K562 (cell line): Measurements from ENCODE around the gene LRRK1. TPM values are rescaled to one million over a fixed set of nuclear protein-coding genes. Genes with fewer than 3 reads are reported as not detected.

ENCODE experiments used
- ATAC-seq: fragments of 200-7000 bp; cut with Tn5 transposase; 3 replicates; pipeline ENCODE4 v1.9.1; 2020; ENCODE audit warnings: moderate library complexity
- BruUV-seq: library from RNA; stranded (reverse); fragments of 400-500 nt; replicated peaks from 2 replicates; lab custom pipeline; 2021; lab: Mats Ljungman, UMichigan
- CTCF ChIA-PET: fragments of 300-600 bp; formaldehyde crosslinking; extraction: SDS; loops from one replicate; lab custom pipeline; 2021; ENCODE audit warnings: low intra/inter-chr PET ratio; lab: Yijun Ruan, JAX
- POLR2A ChIA-PET: fragments of 300-600, 350-650 bp; sonication (Branson Sonifier 250); formaldehyde crosslinking; extraction: SDS; loops from one replicate; lab custom pipeline; 2021; ENCODE audit warnings: antibody characterized with exemption, inconsistent platforms; lab: Yijun Ruan, JAX
- DNase-seq, 4 experiments: peaks; one replicate each; pipeline versions ENCODE4 v3.0.0 to v3.0.0-alpha.2; 2011 to 2018; ENCODE audit warnings: low spot score in 3 of 4, mixed read lengths in 3 of 4; ENCODE audit errors: extremely low read depth in 1 of 4
- FAIRE-seq: peaks from 2 replicates; lab custom pipeline; 2011; peaks lifted over from hg19 to GRCh38; lab: Jason Lieb, UNC
- H2AFZ ChIP-seq: 2 replicates; pipeline ENCODE4 v1.6.0; 2011; ENCODE audit warnings: low read depth, low read length, control low read depth, inconsistent platforms
- H3K27ac ChIP-seq: fragments of 200-600 bp; 3 replicates; pipeline ENCODE4 v1.8.0; 2011; ENCODE audit warnings: low read depth, mild to moderate bottlenecking, control low read depth, inconsistent platforms, low read length, moderate library complexity, mixed read lengths; ENCODE audit errors: extremely low read depth
- H3K27me3 ChIP-seq, 2 experiments: fragments of 300-600 bp in 1 of 2; 2 replicates in 1 of 2; 3 replicates in 1 of 2; pipeline versions ENCODE4 v1.6.0 to v1.8.0; 2011; ENCODE audit warnings: inconsistent platforms in 2 of 2, low read length in 2 of 2, mild to moderate bottlenecking in 1 of 2, mixed read lengths in 1 of 2, moderate library complexity in 1 of 2; ENCODE audit not compliant: control insufficient read depth in 2 of 2, insufficient read depth in 2 of 2
- H3K36me3 ChIP-seq: fragments of 300-600 bp; 3 replicates; pipeline ENCODE4 v1.8.0; 2011; ENCODE audit warnings: mild to moderate bottlenecking, low read length, inconsistent platforms; ENCODE audit not compliant: control insufficient read depth, insufficient read depth
- H3K4me1 ChIP-seq, 2 experiments: fragments of 200-600 bp in 1 of 2; replicated peaks in 1 of 2; 2 replicates in 1 of 2; 3 replicates in 1 of 2; pipeline versions ENCODE4 v1.5.1 to v1.8.0; 2011; ENCODE audit warnings: inconsistent platforms in 2 of 2, low read length in 2 of 2, mild to moderate bottlenecking in 1 of 2, mixed read lengths in 1 of 2, moderate library complexity in 1 of 2; ENCODE audit not compliant: control insufficient read depth in 2 of 2, insufficient read depth in 2 of 2
- H3K4me2 ChIP-seq: 2 replicates; pipeline ENCODE4 v1.6.1; 2011; ENCODE audit warnings: low read length, control low read depth, inconsistent platforms, mixed read lengths; ENCODE audit not compliant: insufficient read depth
- H3K4me3 ChIP-seq: fragments of 200-600 bp; sonication (generic), shearing (Covaris generic); 2 replicates; pipeline ENCODE4 v1.5.1; 2016; ENCODE audit warnings: control low read depth, inconsistent platforms
- H3K79me2 ChIP-seq: fragments of 200-600 bp; 3 replicates; pipeline ENCODE4 v1.8.0; 2011; ENCODE audit warnings: low read length, inconsistent platforms; ENCODE audit not compliant: control insufficient read depth, insufficient read depth
- H3K9ac ChIP-seq, 2 experiments: 2 replicates each; pipeline versions ENCODE4 v1.6.0 to v1.6.1; 2011; ENCODE audit warnings: low read depth in 2 of 2, low read length in 2 of 2, control low read depth in 1 of 2, inconsistent platforms in 1 of 2, mild to moderate bottlenecking in 1 of 2, mixed read lengths in 1 of 2; ENCODE audit not compliant: insufficient read depth in 1 of 2
- H3K9me1 ChIP-seq: one replicate; pipeline ENCODE4 v1.6.0; 2011; ENCODE audit warnings: inconsistent platforms, mild to moderate bottlenecking, low read length, moderate library complexity; ENCODE audit not compliant: control insufficient read depth, insufficient read depth
- H3K9me3 ChIP-seq: replicated peaks from 2 replicates; pipeline ENCODE4 v1.5.1; 2011; ENCODE audit warnings: low read depth, low read length, inconsistent platforms; ENCODE audit not compliant: control insufficient read depth, insufficient read depth
- H4K20me1 ChIP-seq: replicated peaks from 2 replicates; pipeline ENCODE4 v1.6.1; 2011; ENCODE audit warnings: low read length, inconsistent platforms, mixed read lengths; ENCODE audit not compliant: control insufficient read depth, insufficient read depth
- ARID1B ChIP-seq: fragments of 450-650 bp; IDR thresholded peaks from 2 replicates; pipeline ENCODE4 v1.6.1; 2016; ENCODE audit warnings: antibody characterized with exemption, mild to moderate bottlenecking, inconsistent platforms
- ELF2 ChIP-seq: fragments of 250-450 bp; sonication (Bioruptor Pico); IDR thresholded peaks from 2 replicates; pipeline ENCODE4 v1.5.0; 2021; ENCODE audit warnings: mild to moderate bottlenecking
- IFI16 ChIP-seq: fragments of 250-450 bp; sonication (Bioruptor Pico); IDR thresholded peaks from 2 replicates; pipeline ENCODE4 v2.1.2; 2022; ENCODE audit warnings: mild to moderate bottlenecking, inconsistent platforms
- KLF10 ChIP-seq: fragments of 250-450 bp; sonication (Bioruptor Pico); IDR thresholded peaks from 2 replicates; pipeline ENCODE4 v1.6.1; 2021; ENCODE audit warnings: matching md5 sums
- MYC ChIP-seq, 2 experiments: fragments of 250-450 bp in 1 of 2; sonication (Bioruptor Pico) in 1 of 2; IDR thresholded peaks; 2 replicates each; pipeline versions ENCODE4 v1.5.1 to v1.6.1; 2012 to 2021; ENCODE audit warnings: low read depth in 2 of 2, borderline replicate concordance in 1 of 2, improper control_type of control experiment in 1 of 2, low read length in 1 of 2, mild to moderate bottlenecking in 1 of 2, moderate library complexity in 1 of 2
- RBM25 ChIP-seq: fragments of 200-400 bp; formaldehyde crosslinking; IDR thresholded peaks from 2 replicates; pipeline ENCODE4 v1.6.1; 2018; ENCODE audit warnings: low read length, low read depth, moderate library complexity; ENCODE audit not compliant: severe bottlenecking
- SMARCB1 ChIP-seq: IDR thresholded peaks from 2 replicates; pipeline ENCODE4 v1.6.1; 2011; ENCODE audit warnings: improper control_type of control experiment, low read depth; ENCODE audit not compliant: insufficient read length
- THRA ChIP-seq: fragments of 450-650 bp; IDR thresholded peaks from 2 replicates; pipeline ENCODE4 v1.6.1; 2017; ENCODE audit warnings: mild to moderate bottlenecking, moderate library complexity
- WGBS: fragments of 100-300 bp; shearing (Covaris generic); methylation state at CpG from one replicate; pipeline ENCODE4 v1.1.6; 2016; ENCODE audit warnings: low coverage, mixed read lengths; ENCODE audit not compliant: insufficient coverage; ENCODE audit errors: missing lambda C conversion rate; 5-methylcytosine and 5-hydroxymethylcytosine counted together
- in situ Hi-C: fragments of 300-500 bp; cut with MboI; formaldehyde crosslinking; loops from 4 replicates; pipeline ENCODE4 v1.15.0; 2018; ENCODE audit warnings: inconsistent platforms, mixed read lengths
- intact Hi-C: fragments of 100-400 bp; cut with micrococcal nuclease; formaldehyde crosslinking; loops from 2 replicates; pipeline ENCODE4 v1.14.2; 2022
- polyA plus RNA-seq, 8 experiments: library from polyadenylated mRNA; depleted of rRNA in 4 of 8; stranded (reverse) in 5 of 8; unstranded in 3 of 8; fragments of >200 nt; fragmentation: Nextera tagmentation in 2 of 8; fragmentation: Illumina TruSeq in 1 of 8; extraction: Ambion mirVana in 2 of 8; extraction: Trizol in 1 of 8; gene quantifications; 2 replicates each; pipeline versions ENCODE4 v1.2.1 to v1.2.3, GENCODE V29; 2011 to 2014; ENCODE audit warnings: inconsistent platforms in 1 of 8, missing spikeins in 1 of 8
- total RNA-seq, 7 experiments: library from RNA; depleted of rRNA in 6 of 7; stranded (reverse); fragments of >200 nt in 6 of 7; fragmentation: Illumina TruSeq in 2 of 7; extraction: Trizol in 2 of 7; gene quantifications; 2 replicates each; pipeline versions ENCODE4 v1.2.1 to v1.2.3, GENCODE V29; 2011 to 2021; ENCODE audit warnings: low replicate concordance in 1 of 7

The LRRK1 gene
- total and polyA plus RNA-seq, 9 of the 15 experiments (the other 6 are each of a cell fraction or from before 2014, with no cell fraction given), result 0.01 to 1.5 (median 0.11) TPM

- TF ChIP-seq THRA, result no peak
- no peak for TF ChIP-seq ARID1B
- TF ChIP-seq IFI16, result no peak
- TF ChIP-seq KLF10 (CRISPR knock-in tag), result no peak
- FAIRE-seq, result no peak
- CTCF ChIA-PET, result no interaction called here
Observed at GRCh38 chr15:101052681-101053121, 133.5 kb downstream of the LRRK1 start.

GRCh38 chr15:101053261-101053660 lies 134.1 kb downstream of the LRRK1 start:
- Histone ChIP-seq H4K20me1 (no peaks in the 10 kb centered on the region), H3K79me2 (no peaks in the 10 kb centered on the region), H3K4me3 (no peak overlapping the region), H3K9me1 (no peaks in the 10 kb centered on the region), H3K4me2 (no peak overlapping the region), H3K36me3 (no peaks in the 10 kb centered on the region), H3K4me1 (peaks cover 0 to 6% of the 10 kb centered on the region in 2 experiments; a peak in 1 of 5 replicates), H3K9me3 (no peaks in the 10 kb centered on the region), H3K27me3 (peaks cover 65 to 95% of the 10 kb centered on the region in 2 experiments), H2AFZ (no peak overlapping the region), H3K27ac (no peak overlapping the region), H3K9ac (no peak overlapping the region)
- intact Hi-C loops, result no loop called here
- no peak for TF ChIP-seq KLF10 (CRISPR knock-in tag)
- no peak for TF ChIP-seq RBM25
- no peak for TF ChIP-seq SMARCB1
- no peak for TF ChIP-seq MYC (IDR thresholded peaks at IDR 0.05; ENCODE audit: low read depth, low read length)
- no peak for TF ChIP-seq MYC (CRISPR knock-in tag; IDR thresholded peaks at IDR 0.05; ENCODE audit: borderline replicate concordance, low read depth)
- no peak for TF ChIP-seq ELF2 (CRISPR knock-in tag)
- 18% methylated on average over 14 of the region's 34 CpGs for WGBS
- POLR2A ChIA-PET, result interaction anchor here (0.8 kb wide), 1 partner anchor 481 kb away, joined by 3 read pairs; no protein-coding TSS in a partner anchor
- CTCF ChIA-PET, result no interaction called here
- in situ Hi-C loops, result no loop called here
- no TSS peak for BruUV-seq
- FAIRE-seq, result no peak
- ATAC-seq, result no peak
- no peak for DNase-seq

More at GRCh38 chr15:101052681-101053121, 133.5 kb downstream of the LRRK1 start:
- no TSS peak for BruUV-seq
- Histone ChIP-seq H3K79me2 (no peaks in the 10 kb centered on the region), H3K9me1 (no peaks in the 10 kb centered on the region), H3K9ac (no peak overlapping the region), H3K4me1 (peaks cover 0 to 6% of the 10 kb centered on the region in 2 experiments; a peak in 1 of 5 replicates), H4K20me1 (no peaks in the 10 kb centered on the region), H2AFZ (no peak overlapping the region), H3K4me2 (no peak overlapping the region), H3K9me3 (no peaks in the 10 kb centered on the region), H3K4me3 (no peak overlapping the region), H3K27ac (no peak overlapping the region), H3K27me3 (peaks cover 62 to 93% of the 10 kb centered on the region in 2 experiments), H3K36me3 (no peaks in the 10 kb centered on the region)
- no peak for DNase-seq
- in situ Hi-C loops, result no loop called here
- ATAC-seq, result no peak
- POLR2A ChIA-PET, result interaction anchor here (0.7 kb wide), 1 partner anchor 88 kb away, joined by 4 read pairs; no protein-coding TSS in a partner anchor
- intact Hi-C loops, result no loop called here
- 12% methylated on average over 16 of the region's 20 CpGs for WGBS
